GM12878 (cell line): Measurements from ENCODE around the gene THAP7. TPM values are rescaled to one million over a fixed set of nuclear protein-coding genes. Genes with fewer than 3 reads are reported as not detected.
"Not testable (repeated sequence)": the region's sequence is repeated elsewhere in the genome, so short reads cannot be mapped to it uniquely, and the experiment has no call there.

Experiments
- ATAC-seq: fragments of 200-7000 bp; cut with Tn5 transposase; 3 replicates; pipeline ENCODE4 v1.9.1; 2020; ENCODE audit warnings: mild to moderate bottlenecking, moderate library complexity
- BruUV-seq: library from RNA; stranded (reverse); fragments of 400-500 nt; replicated peaks from 2 replicates; lab custom pipeline; 2021; lab: Mats Ljungman, UMichigan
- CTCF ChIA-PET: fragments of 300-600 bp; sonication (Branson Sonifier 250); formaldehyde crosslinking; extraction: SDS; loops from one replicate; lab custom pipeline; 2021; ENCODE audit warnings: inconsistent platforms; lab: Yijun Ruan, JAX
- POLR2A ChIA-PET: fragments of 350-600 bp; formaldehyde crosslinking; extraction: SDS; loops from one replicate; lab custom pipeline; 2021; ENCODE audit warnings: inconsistent platforms; lab: Charles Lee
- RAD21 ChIA-PET: fragments of 300-600 bp; sonication (Branson Sonifier 250); formaldehyde crosslinking; loops from one replicate; lab custom pipeline; 2023; ENCODE audit warnings: antibody characterized with exemption; ENCODE audit not compliant: unreplicated experiment; lab: Charles Lee
- SMC1A ChIA-PET: fragments of 300-600 bp; sonication (Branson Sonifier 250); formaldehyde crosslinking; loops from one replicate; lab custom pipeline; 2023; ENCODE audit not compliant: unreplicated experiment, uncharacterized antibody; lab: Charles Lee
- DNase-seq: peaks from one replicate; pipeline ENCODE4 v3.0.0-alpha.2; 2011; ENCODE audit warnings: low read depth, low spot score
- FAIRE-seq: peaks from 3 replicates; lab custom pipeline; 2011; peaks lifted over from hg19 to GRCh38; lab: Jason Lieb, UNC
- H2AFZ ChIP-seq: 2 replicates; pipeline ENCODE4 v1.6.0; 2011; ENCODE audit warnings: low read depth, low read length, control low read depth; ENCODE audit not compliant: control insufficient read depth
- H3K27ac ChIP-seq: 2 replicates; pipeline ENCODE4 v1.5.1; 2011; ENCODE audit warnings: control low read depth; ENCODE audit not compliant: control insufficient read depth, insufficient read depth
- H3K27me3 ChIP-seq, 2 experiments: replicated peaks in 1 of 2; 2 replicates each; pipeline versions ENCODE4 v1.6.0 to v1.6.1; 2011; ENCODE audit warnings: low read length in 1 of 2; ENCODE audit not compliant: control insufficient read depth in 2 of 2, insufficient read depth in 2 of 2
- H3K36me3 ChIP-seq, 2 experiments: 2 replicates each; pipeline ENCODE4 v1.5.1; 2011; ENCODE audit warnings: low read length in 1 of 2; ENCODE audit not compliant: control insufficient read depth in 2 of 2, insufficient read depth in 2 of 2
- H3K4me1 ChIP-seq: 2 replicates; pipeline ENCODE4 v1.6.1; 2011; ENCODE audit warnings: mild to moderate bottlenecking, low read length, moderate library complexity, mixed read lengths; ENCODE audit not compliant: control insufficient read depth, insufficient read depth
- H3K4me2 ChIP-seq: 2 replicates; pipeline ENCODE4 v1.6.0; 2011; ENCODE audit warnings: control low read depth; ENCODE audit not compliant: control insufficient read depth, insufficient read depth
- H3K4me3 ChIP-seq: fragments of 200-600 bp; sonication (generic); 2 replicates; pipeline ENCODE4 v1.5.1; 2016
- H3K79me2 ChIP-seq: 2 replicates; pipeline ENCODE4 v1.6.0; 2011; ENCODE audit warnings: low read length; ENCODE audit not compliant: control insufficient read depth, insufficient read depth
- H3K9ac ChIP-seq: 2 replicates; pipeline ENCODE4 v1.8.0; 2011; ENCODE audit warnings: low read length, control low read depth, mixed read lengths; ENCODE audit not compliant: control insufficient read depth, insufficient read depth
- H3K9me3 ChIP-seq: replicated peaks from 3 replicates; pipeline ENCODE4 v1.5.1; 2011; ENCODE audit warnings: mild to moderate bottlenecking, low read length; ENCODE audit not compliant: control insufficient read depth, insufficient read depth
- H4K20me1 ChIP-seq: 2 replicates; pipeline ENCODE4 v1.6.0; 2011; ENCODE audit not compliant: control insufficient read depth, insufficient read depth
- BCLAF1 ChIP-seq: fragments of 450-650 bp; IDR thresholded peaks from 2 replicates; pipeline ENCODE4 v1.6.1; 2017; ENCODE audit warnings: antibody characterized with exemption, mild to moderate bottlenecking, moderate library complexity
- BHLHE40 ChIP-seq, 2 experiments: fragments of 450-650 bp in 1 of 2; IDR thresholded peaks; 2 replicates each; pipeline ENCODE4 v1.6.1; 2011 to 2017; ENCODE audit warnings: low read depth in 2 of 2, borderline replicate concordance in 1 of 2, improper control_type of control experiment in 1 of 2, low read length in 1 of 2, mild to moderate bottlenecking in 1 of 2
- CHD2 ChIP-seq: IDR thresholded peaks from 2 replicates; pipeline ENCODE4 v1.6.1; 2011; ENCODE audit warnings: low read depth, low read length, improper control_type of control experiment, borderline replicate concordance
- JUND ChIP-seq: IDR thresholded peaks from 2 replicates; pipeline ENCODE4 v1.6.1; 2012; ENCODE audit warnings: low read depth, mild to moderate bottlenecking, low read length, improper control_type of control experiment, moderate library complexity
- PAX8 ChIP-seq: fragments of 450-650 bp; IDR thresholded peaks from 2 replicates; pipeline ENCODE4 v1.6.1; 2017; ENCODE audit warnings: mild to moderate bottlenecking, moderate library complexity
- RUNX3 ChIP-seq: IDR thresholded peaks from 2 replicates; pipeline ENCODE4 v1.6.1; 2012; ENCODE audit warnings: low read length, inconsistent platforms
- SUPT20H ChIP-seq: IDR thresholded peaks from 2 replicates; pipeline ENCODE4 v1.6.1; 2011; ENCODE audit warnings: low read depth, mild to moderate bottlenecking, low read length, moderate library complexity, borderline replicate concordance; ENCODE audit not compliant: control insufficient read depth
- SUZ12 ChIP-seq: fragments of 200-600 bp; sonication (generic); IDR thresholded peaks from one replicate; pipeline ENCODE4 v1.6.1; 2018; ENCODE audit warnings: antibody characterized with exemption, mild to moderate bottlenecking; ENCODE audit not compliant: unreplicated experiment
- WRNIP1 ChIP-seq: IDR thresholded peaks from 2 replicates; pipeline ENCODE4 v1.6.1; 2011; ENCODE audit warnings: low read depth, low read length, improper control_type of control experiment, borderline replicate concordance
- ZBED1 ChIP-seq: IDR thresholded peaks from 2 replicates; pipeline ENCODE4 v1.6.1; 2016; ENCODE audit warnings: borderline replicate concordance
- ZNF274 ChIP-seq: IDR thresholded peaks from one replicate; pipeline ENCODE4 v1.8.0; 2011; ENCODE audit not compliant: insufficient read length, insufficient read depth
- ZZZ3 ChIP-seq: IDR thresholded peaks from 2 replicates; pipeline ENCODE4 v1.6.1; 2011; ENCODE audit warnings: low read depth; ENCODE audit not compliant: control insufficient read depth, insufficient read length
- WGBS: methylation state at CpG from one replicate; pipeline ENCODE4 v1.1.6; 2016; ENCODE audit warnings: low lambda C conversion rate; ENCODE audit not compliant: insufficient replicate concordance, insufficient coverage; ENCODE audit errors: missing lambda C conversion rate; 5-methylcytosine and 5-hydroxymethylcytosine counted together
- in situ Hi-C: fragments of 300-500 bp; cut with MboI; formaldehyde crosslinking; loops from 9 replicates; pipeline ENCODE4 v1.14.3; 2018; ENCODE audit warnings: mixed read lengths
- intact Hi-C: fragments of 100-400 bp; cut with micrococcal nuclease; formaldehyde crosslinking; loops from one replicate; pipeline ENCODE4 v1.14.2; 2022; ENCODE audit not compliant: unreplicated experiment
- polyA plus RNA-seq, 11 experiments: library from polyadenylated mRNA; depleted of rRNA in 4 of 11; unstranded in 6 of 11; stranded (reverse) in 5 of 11; fragments of >200 nt; fragmentation: Nextera tagmentation in 4 of 11; fragmentation: Illumina TruSeq in 1 of 11; extraction: Ambion mirVana in 4 of 11; extraction: Trizol in 1 of 11; gene quantifications; 1 replicate in 1 of 11; 2 replicates in 10 of 11; pipeline versions ENCODE4 v1.2.1 to v1.2.3, GENCODE V29; 2011 to 2016; ENCODE audit warnings: inconsistent platforms in 2 of 11, missing spikeins in 2 of 11, low read depth in 1 of 11
- total RNA-seq, 4 experiments: library from RNA; depleted of rRNA in 3 of 4; stranded (reverse); fragments of >200 nt in 3 of 4; fragmentation: Illumina TruSeq in 1 of 4; extraction: Trizol in 1 of 4; gene quantifications; 2 replicates each; pipeline versions ENCODE4 v1.2.1 to v1.2.3, GENCODE V29; 2013 to 2021

The THAP7 gene
- total and polyA plus RNA-seq, 10 of the 15 experiments (the other 5 are each of a cell fraction or from before 2014, with no cell fraction given): 0.66 to 58.3 (median 26.3) TPM

- ATAC-seq, H3K4me1 ChIP-seq, in situ Hi-C loops, SMC1A ChIA-PET, H3K9me3 ChIP-seq, H3K4me2 ChIP-seq, H3K9ac ChIP-seq, DNase-seq, H3K36me3 ChIP-seq, H4K20me1 ChIP-seq, FAIRE-seq, CTCF ChIA-PET, intact Hi-C loops, H3K79me2 ChIP-seq, BruUV-seq, H3K27ac ChIP-seq, H2AFZ ChIP-seq, H3K27me3 ChIP-seq, H3K4me3 ChIP-seq: not testable (repeated sequence)
- POLR2A ChIA-PET: interaction anchor here (0.7 kb wide), 2 partner anchors 47 to 121 kb away, joined by 3 to 4 read pairs; no protein-coding TSS in a partner anchor
- RAD21 ChIA-PET: interaction anchor here (1.5 kb wide), 1 partner anchor 10 kb away, joined by 7 read pairs; the partner anchor contains the start of gene LZTR1
- 23% methylated on average over 10 of the region's 11 CpGs for WGBS
Measured at GRCh38 chr22:20972014-20972694, 29.8 kb downstream of the THAP7 start.

GRCh38 chr22:20970939-20971657 lies 30.8 kb downstream of the THAP7 start:
- Histone ChIP-seq H3K4me1 (peaks cover 3% of the 10 kb centered on the region; the same call in 1 of the 2 replicates), H3K27me3 (no peaks in the 10 kb centered on the region), H3K27ac (no peak overlapping the region), H3K9me3 (no peaks in the 10 kb centered on the region), H3K79me2 (no peaks in the 10 kb centered on the region), H3K36me3 (no peaks in the 10 kb centered on the region), H3K4me3 (no peak overlapping the region), H3K4me2 (no peak overlapping the region), H4K20me1 (no peaks in the 10 kb centered on the region), H2AFZ (no peak overlapping the region), H3K9ac (no peak overlapping the region)
- RAD21 ChIA-PET: interaction anchor here (1.5 kb wide), 1 partner anchor 11 kb away, joined by 7 read pairs; the partner anchor contains the start of gene LZTR1
- FAIRE-seq (no peak), DNase-seq (no peak), ATAC-seq (no peak)
- no peak for TF ChIP-seq CHD2
- TF ChIP-seq RUNX3: no peak
- TF ChIP-seq ZBED1: no peak
- no peak for TF ChIP-seq PAX8
- TF ChIP-seq BHLHE40 (IDR thresholded peaks at IDR 0.05; ENCODE audit: borderline replicate concordance in 1 of 2, low read depth in 2 of 2, low read length in 1 of 2): no peak
- TF ChIP-seq ZZZ3: no peak
- no peak for TF ChIP-seq WRNIP1
- no peak for TF ChIP-seq SUZ12
- TF ChIP-seq SUPT20H: no peak
- no peak for TF ChIP-seq BCLAF1
- no peak for TF ChIP-seq ZNF274
- no peak for TF ChIP-seq JUND
- in situ Hi-C loops: no loop called here
- 31% methylated on average over 4 of the region's 4 CpGs for WGBS
- BruUV-seq: no TSS peak
- POLR2A ChIA-PET: no interaction called here
- SMC1A ChIA-PET: interaction anchor here (1.0 kb wide), 1 partner anchor 13 kb away, joined by 3 read pairs; no protein-coding TSS in a partner anchor
- intact Hi-C loops: no loop called here
- CTCF ChIA-PET: interaction anchor here (2.0 kb wide), 1 partner anchor 9 kb away, joined by 5 read pairs; no protein-coding TSS in a partner anchor
